B cell (primary cell): ENCODE data around the gene SCFD2. TPM values are rescaled to one million over a fixed set of nuclear protein-coding genes. Genes with fewer than 3 reads are reported as not detected.

Experiments used
- ATAC-seq: fragments of 200-7000 bp; cut with Tn5 transposase; one replicate; pipeline ENCODE4 v1.10.0; 2021; ENCODE audit warnings: low read depth, mild to moderate bottlenecking, moderate number of reproducible peaks, moderate library complexity
- CTCF ChIA-PET: fragments of 350-600 bp; sonication (Branson Sonifier 250); formaldehyde crosslinking; loops from one replicate; lab custom pipeline; 2021; ENCODE audit warnings: antibody characterized with exemption, inconsistent platforms; lab: Charles Lee
- POLR2A ChIA-PET: fragments of 350-600 bp; sonication (Branson Sonifier 250); formaldehyde crosslinking; loops from one replicate; lab custom pipeline; 2021; ENCODE audit warnings: antibody characterized with exemption; lab: Charles Lee
- DNase-seq: peaks from one replicate; pipeline ENCODE4 v3.0.0; 2013
- H2AFZ ChIP-seq: 2 replicates; pipeline ENCODE4 v1.6.1; 2012; ENCODE audit warnings: mild to moderate bottlenecking, low read depth, low read length; ENCODE audit not compliant: insufficient read depth, poor library complexity, severe bottlenecking
- H3K27ac ChIP-seq, 2 donors: 1 replicate in 1 of 2; 2 replicates in 1 of 2; pipeline ENCODE4 v1.5.1; 2012 to 2013; ENCODE audit warnings: low read length in 2 of 2, mild to moderate bottlenecking in 2 of 2, moderate library complexity in 1 of 2
- H3K27me3 ChIP-seq, 4 experiments: fragments of 200-600 bp in 1 of 4; sonication (generic) in 1 of 4; replicated peaks in 1 of 4; 1 replicate in 2 of 4; 2 replicates in 2 of 4; pipeline versions ENCODE4 v1.6.1 to v1.7.0; 2013 to 2016; ENCODE audit warnings: low read length in 3 of 4, mild to moderate bottlenecking in 2 of 4, mixed read lengths in 1 of 4, moderate library complexity in 1 of 4; ENCODE audit not compliant: insufficient read depth in 4 of 4, control insufficient read depth in 3 of 4; ENCODE audit errors: control extremely low read depth in 1 of 4
- H3K36me3 ChIP-seq, 2 experiments: replicated peaks in 1 of 2; 1 replicate in 1 of 2; 2 replicates in 1 of 2; pipeline versions ENCODE4 v1.6.1 to v1.7.1; 2013; ENCODE audit warnings: low read length in 1 of 2; ENCODE audit not compliant: insufficient read depth in 2 of 2, control insufficient read depth in 1 of 2; ENCODE audit errors: control extremely low read depth in 1 of 2, extremely low read depth in 1 of 2
- H3K4me1 ChIP-seq, 2 donors: fragments of 200-600 bp in 1 of 2; sonication (generic) in 1 of 2; 1 replicate in 1 of 2; 2 replicates in 1 of 2; pipeline versions ENCODE4 v1.5.1 to v1.6.1; 2013 to 2017; ENCODE audit warnings: low read length in 2 of 2; ENCODE audit not compliant: control insufficient read depth in 2 of 2, insufficient read depth in 2 of 2
- H3K4me2 ChIP-seq: replicated peaks from 2 replicates; pipeline ENCODE3; 2012; ENCODE audit warnings: mild to moderate bottlenecking, low read depth, low read length; ENCODE audit not compliant: poor library complexity, severe bottlenecking
- H3K4me3 ChIP-seq, 5 experiments: fragments of 200-600 bp in 1 of 5; sonication (generic) in 1 of 5; 1 replicate in 3 of 5; 2 replicates in 2 of 5; pipeline versions ENCODE4 v1.5.1 to v1.7.0; 2011 to 2016; ENCODE audit warnings: low read length in 4 of 5, mild to moderate bottlenecking in 4 of 5, low read depth in 2 of 5, control low read depth in 1 of 5, moderate library complexity in 1 of 5; ENCODE audit not compliant: insufficient read depth in 1 of 5; ENCODE audit errors: control extremely low read depth in 1 of 5, extremely low read depth in 1 of 5
- H3K79me2 ChIP-seq: fragments of 200-600 bp; sonication (generic); one replicate; pipeline ENCODE4 v1.6.0; 2016; ENCODE audit warnings: low read length; ENCODE audit not compliant: control insufficient read depth, insufficient read depth
- H3K9ac ChIP-seq: fragments of 200-600 bp; sonication (generic); 2 replicates; pipeline ENCODE4 v1.6.1; 2017; ENCODE audit warnings: mild to moderate bottlenecking, low read length, moderate library complexity
- H3K9me3 ChIP-seq, 3 donors: one replicate each; pipeline versions ENCODE4 v1.6.1 to v1.7.1; 2013; ENCODE audit warnings: low read length in 2 of 3; ENCODE audit not compliant: control insufficient read depth in 2 of 3, insufficient read depth in 1 of 3; ENCODE audit errors: control extremely low read depth in 1 of 3
- H4K20me1 ChIP-seq: 2 replicates; pipeline ENCODE4 v1.6.0; 2012; ENCODE audit warnings: mild to moderate bottlenecking, low read length; ENCODE audit not compliant: insufficient read depth, control insufficient read depth, poor library complexity, severe bottlenecking
- H3K27ac Mint-ChIP-seq: one replicate; pipeline ENCODE4 v1.8.0; 2021; ENCODE audit warnings: mixed read lengths
- H3K27me3 Mint-ChIP-seq: one replicate; pipeline ENCODE4 v1.8.0; 2021; ENCODE audit warnings: mixed read lengths
- H3K4me1 Mint-ChIP-seq: one replicate; pipeline ENCODE4 v1.8.0; 2021; ENCODE audit warnings: mixed read lengths
- H3K4me3 Mint-ChIP-seq: one replicate; pipeline ENCODE4 v1.8.0; 2021; ENCODE audit warnings: mixed read lengths
- H3K9me3 Mint-ChIP-seq: one replicate; pipeline ENCODE4 v1.8.0; 2022; ENCODE audit warnings: mixed read lengths; ENCODE audit not compliant: insufficient read depth
- EZH2 ChIP-seq: IDR thresholded peaks from 2 replicates; pipeline ENCODE4 v1.6.1; 2012; ENCODE audit warnings: borderline replicate concordance, low read depth, mild to moderate bottlenecking, moderate library complexity, low read length; ENCODE audit not compliant: insufficient read depth, poor library complexity, severe bottlenecking
- WGBS: methylation state at CpG from one replicate; pipeline ENCODE4 v1.1.5; 2013; ENCODE audit warnings: missing lambda C conversion rate; ENCODE audit not compliant: insufficient coverage; 5-methylcytosine and 5-hydroxymethylcytosine counted together
- intact Hi-C: fragments of 100-400 bp; cut with micrococcal nuclease; formaldehyde crosslinking; loops from one replicate; pipeline ENCODE4 v1.10.0; 2022
- polyA plus RNA-seq: library from polyadenylated mRNA; depleted of rRNA; stranded (reverse); fragments of >200 nt; gene quantifications from 2 replicates; pipeline ENCODE4 v1.2.3, GENCODE V29; 2012
- total RNA-seq, 2 donors: library from RNA; stranded (reverse); fragments of 120-200 nt in 1 of 2; gene quantifications; 1 replicate in 1 of 2; 2 replicates in 1 of 2; pipeline versions ENCODE4 v1.2.3 to v1.2.4, GENCODE V29; 2013 to 2022
- TF ChIP-seq, protein P1 (sequence below): fragments of 200-600 bp; IDR thresholded peaks from one replicate; pipeline ENCODE4 v1.8.0; 2022; ENCODE audit warnings: antibody characterized with exemption, mild to moderate bottlenecking

The SCFD2 gene
- total and polyA plus RNA-seq, 2 donors (not counting 1 experiment from before 2014, with no cell fraction given) = 12.8 to 20.4 TPM

DNA sequence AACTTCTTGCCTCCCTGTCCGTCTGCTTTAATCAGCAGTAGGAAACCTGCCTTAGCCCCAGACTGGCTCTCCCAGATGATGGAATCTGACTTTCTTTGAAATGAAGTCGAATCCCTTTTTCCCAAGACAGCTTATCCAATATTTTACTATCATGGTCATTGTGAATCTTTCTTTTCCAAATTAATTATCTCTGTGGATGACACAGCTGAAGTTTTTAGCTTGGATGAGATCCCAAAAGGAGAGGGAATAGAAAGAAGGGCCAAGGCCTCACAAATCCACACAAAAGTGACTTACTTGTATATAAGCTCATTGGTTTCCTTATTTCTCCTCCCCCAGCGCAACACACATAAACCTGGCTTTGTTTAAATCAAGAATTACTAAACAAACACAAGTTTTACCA lies 403.1 kb downstream of the SCFD2 start:
- H2AFZ ChIP-seq = no peak overlapping the region
- no peak overlapping the region for H3K4me3 ChIP-seq
- no peak overlapping the region for H3K9ac ChIP-seq
- no peaks in the 10 kb centered on the region for H3K79me2 ChIP-seq
- WGBS = 95% methylated on average over 2 of the region's 3 CpGs
- Mint-ChIP-seq H3K27ac (no peak overlapping the region), H3K27me3 (no peaks in the 10 kb centered on the region), H3K9me3 (no peaks in the 10 kb centered on the region), H3K4me1 (no peaks in the 10 kb centered on the region), H3K4me3 (no peak overlapping the region)
- H3K27me3 ChIP-seq = no peaks in the 10 kb centered on the region
- ChIA-PET CTCF (interaction anchor here (1.0 kb wide), 1 partner anchor 18 kb away, joined by 3 read pairs; no protein-coding TSS in a partner anchor), POLR2A (no interaction called here)
- TF ChIP-seq, protein P1, sequence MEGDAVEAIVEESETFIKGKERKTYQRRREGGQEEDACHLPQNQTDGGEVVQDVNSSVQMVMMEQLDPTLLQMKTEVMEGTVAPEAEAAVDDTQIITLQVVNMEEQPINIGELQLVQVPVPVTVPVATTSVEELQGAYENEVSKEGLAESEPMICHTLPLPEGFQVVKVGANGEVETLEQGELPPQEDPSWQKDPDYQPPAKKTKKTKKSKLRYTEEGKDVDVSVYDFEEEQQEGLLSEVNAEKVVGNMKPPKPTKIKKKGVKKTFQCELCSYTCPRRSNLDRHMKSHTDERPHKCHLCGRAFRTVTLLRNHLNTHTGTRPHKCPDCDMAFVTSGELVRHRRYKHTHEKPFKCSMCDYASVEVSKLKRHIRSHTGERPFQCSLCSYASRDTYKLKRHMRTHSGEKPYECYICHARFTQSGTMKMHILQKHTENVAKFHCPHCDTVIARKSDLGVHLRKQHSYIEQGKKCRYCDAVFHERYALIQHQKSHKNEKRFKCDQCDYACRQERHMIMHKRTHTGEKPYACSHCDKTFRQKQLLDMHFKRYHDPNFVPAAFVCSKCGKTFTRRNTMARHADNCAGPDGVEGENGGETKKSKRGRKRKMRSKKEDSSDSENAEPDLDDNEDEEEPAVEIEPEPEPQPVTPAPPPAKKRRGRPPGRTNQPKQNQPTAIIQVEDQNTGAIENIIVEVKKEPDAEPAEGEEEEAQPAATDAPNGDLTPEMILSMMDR = no peak
- TF ChIP-seq EZH2 = no peak
- DNase-seq (no peak), ATAC-seq (no peak)
- no peaks in the 10 kb centered on the region for H3K36me3 ChIP-seq
- H4K20me1 ChIP-seq = no peaks in the 10 kb centered on the region
- no peaks in the 10 kb centered on the region for H3K4me1 ChIP-seq
- intact Hi-C loops = no loop called here
- no peaks in the 10 kb centered on the region for H3K9me3 ChIP-seq
- no peak overlapping the region for H3K4me2 ChIP-seq
- no peak overlapping the region for H3K27ac ChIP-seq

DNA sequence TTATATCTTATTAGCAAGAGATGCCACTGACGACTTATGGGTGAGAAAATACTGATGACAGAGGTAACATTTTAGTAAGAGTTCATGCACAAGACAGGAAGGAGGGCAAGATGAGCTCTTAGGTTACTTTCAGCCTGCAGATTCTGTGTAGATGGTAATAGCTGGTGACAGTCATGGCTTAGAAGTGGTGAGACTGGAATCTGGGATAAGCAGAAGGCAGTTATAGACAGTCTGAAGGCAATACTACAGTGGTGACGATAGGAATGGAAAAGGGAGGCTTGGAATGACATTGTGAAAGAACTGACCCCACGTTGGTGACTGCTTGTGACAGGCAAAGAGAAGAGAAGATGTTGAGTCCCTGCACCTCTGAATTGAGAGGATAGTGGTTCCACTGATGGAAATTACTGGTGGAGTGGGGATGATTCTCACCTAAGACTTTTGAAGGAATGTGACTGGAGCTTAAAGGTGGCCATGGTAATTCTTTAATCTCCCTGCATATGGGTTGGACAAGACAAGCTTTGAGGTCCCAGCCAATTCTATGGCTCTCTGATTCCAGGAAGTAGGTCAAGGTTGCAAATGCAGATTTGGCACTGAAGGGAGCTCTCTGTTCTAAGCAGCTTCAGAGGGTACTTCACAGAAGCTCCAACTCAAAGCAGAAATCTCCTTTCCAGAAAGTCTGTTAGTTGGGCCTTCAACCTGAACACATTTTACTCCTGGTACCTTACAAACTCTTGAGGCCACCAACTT lies 404.0 kb downstream of the SCFD2 start:
- POLR2A ChIA-PET = no interaction called here
- 98% methylated on average over 2 of the region's 3 CpGs for WGBS
- DNase-seq (no peak), ATAC-seq (no peak)
- H4K20me1 ChIP-seq = no peaks in the 10 kb centered on the region
- no peaks in the 10 kb centered on the region for H3K27me3 Mint-ChIP-seq
- no peak overlapping the region for H2AFZ ChIP-seq
- CTCF ChIA-PET = interaction anchor here (1.3 kb wide), 1 partner anchor 21 kb away, joined by 3 read pairs; no protein-coding TSS in a partner anchor
- H3K4me3 Mint-ChIP-seq = no peak overlapping the region
- no peaks in the 10 kb centered on the region for H3K79me2 ChIP-seq
- H3K4me1 Mint-ChIP-seq = no peaks in the 10 kb centered on the region
- no peak overlapping the region for H3K27ac ChIP-seq
- no peak overlapping the region for H3K4me3 ChIP-seq
- H3K9ac ChIP-seq = no peak overlapping the region
- H3K27me3 ChIP-seq = no peaks in the 10 kb centered on the region
- H3K4me1 ChIP-seq = no peaks in the 10 kb centered on the region
- H3K9me3 ChIP-seq = no peaks in the 10 kb centered on the region
- H3K4me2 ChIP-seq = no peak overlapping the region
- intact Hi-C loops = no loop called here
- H3K9me3 Mint-ChIP-seq = no peaks in the 10 kb centered on the region
- TF ChIP-seq, protein P1 = no peak
- no peak for TF ChIP-seq EZH2
- no peaks in the 10 kb centered on the region for H3K36me3 ChIP-seq
- no peak overlapping the region for H3K27ac Mint-ChIP-seq
